ENCODE results near the gene ADCY9.

The ADCY9 gene

DNA sequence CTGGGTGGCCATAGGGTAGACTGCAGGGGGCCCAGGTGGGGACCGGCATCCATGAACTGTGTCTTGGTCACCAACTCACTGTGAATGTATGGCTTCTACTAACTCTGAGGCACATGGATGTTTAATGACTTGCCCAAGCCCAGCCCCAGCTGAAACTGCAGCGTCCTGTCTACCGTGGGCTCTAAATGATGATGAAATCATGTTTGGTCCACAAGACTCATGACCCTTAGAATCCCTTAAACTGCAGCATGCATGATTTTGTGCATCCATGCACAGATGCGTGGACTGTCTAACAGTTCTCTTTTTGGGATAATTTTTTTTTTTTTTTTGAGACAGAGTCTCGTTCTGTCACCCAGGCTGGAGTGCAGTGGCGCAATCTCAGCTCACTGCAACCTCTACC, 203.3 kb downstream of the ADCY9 start:
- DNase-seq (ENCODE audit: low spot score) = no peak
